GM23338 (cell line): Measurements from ENCODE around the gene ANKRD2. TPM values are rescaled to one million over a fixed set of nuclear protein-coding genes. Genes with fewer than 3 reads are reported as not detected.

Source experiments
- POLR2AphosphoS5 ChIP-seq: IDR thresholded peaks from 2 replicates; pipeline ENCODE4 v1.6.1; 2016; ENCODE audit warnings: antibody characterized with exemption, low read depth
- polyA plus RNA-seq: library from polyadenylated mRNA; unstranded; fragments of >200 nt; fragmentation: Nextera tagmentation; extraction: Ambion mirVana; gene quantifications from 2 replicates; pipeline ENCODE4 v1.2.1, GENCODE V29; 2016
- total RNA-seq: library from RNA; depleted of rRNA; stranded (reverse); fragments of >200 nt; shearing (Covaris generic); gene quantifications from 2 replicates; pipeline ENCODE4 v1.2.3, GENCODE V29; 2014
- TF ChIP-seq, protein P1 (sequence below): fragments of 250-450 bp; sonication (Bioruptor Pico); IDR thresholded peaks from 2 replicates; pipeline ENCODE4 v1.5.0; 2020; ENCODE audit warnings: mild to moderate bottlenecking, moderate library complexity
- TF ChIP-seq, protein P2 (sequence below): IDR thresholded peaks from one replicate; pipeline ENCODE4 v1.6.1; 2018; ENCODE audit warnings: antibody characterized with exemption; ENCODE audit not compliant: unreplicated experiment
- TF ChIP-seq, protein P3 (sequence below): IDR thresholded peaks from 2 replicates; pipeline ENCODE4 v1.6.1; 2016; ENCODE audit warnings: antibody characterized with exemption

Gene ANKRD2
- total and polyA plus RNA-seq, 2 experiments from 2014 or later, result not detected

DNA sequence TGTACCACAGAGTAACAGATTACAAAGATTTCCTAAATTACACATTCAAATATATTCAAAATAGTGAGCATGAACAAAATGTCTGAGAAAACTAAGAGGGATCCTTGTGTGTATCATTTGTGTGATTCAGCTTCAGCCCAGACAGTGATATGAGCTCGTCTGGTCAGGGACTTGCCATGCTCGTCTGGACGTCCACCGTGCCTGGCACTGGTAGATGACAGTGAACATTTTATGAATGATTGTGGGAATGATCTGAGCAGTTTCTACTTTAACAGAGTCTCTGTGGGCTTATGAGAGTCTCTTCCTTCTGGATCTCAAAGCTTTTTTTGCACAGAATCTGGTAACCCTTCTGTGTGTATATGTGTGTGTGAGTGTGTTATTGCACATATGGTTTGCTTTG lies 34.2 kb upstream of the ANKRD2 start (continued):
- TF ChIP-seq, protein P1, sequence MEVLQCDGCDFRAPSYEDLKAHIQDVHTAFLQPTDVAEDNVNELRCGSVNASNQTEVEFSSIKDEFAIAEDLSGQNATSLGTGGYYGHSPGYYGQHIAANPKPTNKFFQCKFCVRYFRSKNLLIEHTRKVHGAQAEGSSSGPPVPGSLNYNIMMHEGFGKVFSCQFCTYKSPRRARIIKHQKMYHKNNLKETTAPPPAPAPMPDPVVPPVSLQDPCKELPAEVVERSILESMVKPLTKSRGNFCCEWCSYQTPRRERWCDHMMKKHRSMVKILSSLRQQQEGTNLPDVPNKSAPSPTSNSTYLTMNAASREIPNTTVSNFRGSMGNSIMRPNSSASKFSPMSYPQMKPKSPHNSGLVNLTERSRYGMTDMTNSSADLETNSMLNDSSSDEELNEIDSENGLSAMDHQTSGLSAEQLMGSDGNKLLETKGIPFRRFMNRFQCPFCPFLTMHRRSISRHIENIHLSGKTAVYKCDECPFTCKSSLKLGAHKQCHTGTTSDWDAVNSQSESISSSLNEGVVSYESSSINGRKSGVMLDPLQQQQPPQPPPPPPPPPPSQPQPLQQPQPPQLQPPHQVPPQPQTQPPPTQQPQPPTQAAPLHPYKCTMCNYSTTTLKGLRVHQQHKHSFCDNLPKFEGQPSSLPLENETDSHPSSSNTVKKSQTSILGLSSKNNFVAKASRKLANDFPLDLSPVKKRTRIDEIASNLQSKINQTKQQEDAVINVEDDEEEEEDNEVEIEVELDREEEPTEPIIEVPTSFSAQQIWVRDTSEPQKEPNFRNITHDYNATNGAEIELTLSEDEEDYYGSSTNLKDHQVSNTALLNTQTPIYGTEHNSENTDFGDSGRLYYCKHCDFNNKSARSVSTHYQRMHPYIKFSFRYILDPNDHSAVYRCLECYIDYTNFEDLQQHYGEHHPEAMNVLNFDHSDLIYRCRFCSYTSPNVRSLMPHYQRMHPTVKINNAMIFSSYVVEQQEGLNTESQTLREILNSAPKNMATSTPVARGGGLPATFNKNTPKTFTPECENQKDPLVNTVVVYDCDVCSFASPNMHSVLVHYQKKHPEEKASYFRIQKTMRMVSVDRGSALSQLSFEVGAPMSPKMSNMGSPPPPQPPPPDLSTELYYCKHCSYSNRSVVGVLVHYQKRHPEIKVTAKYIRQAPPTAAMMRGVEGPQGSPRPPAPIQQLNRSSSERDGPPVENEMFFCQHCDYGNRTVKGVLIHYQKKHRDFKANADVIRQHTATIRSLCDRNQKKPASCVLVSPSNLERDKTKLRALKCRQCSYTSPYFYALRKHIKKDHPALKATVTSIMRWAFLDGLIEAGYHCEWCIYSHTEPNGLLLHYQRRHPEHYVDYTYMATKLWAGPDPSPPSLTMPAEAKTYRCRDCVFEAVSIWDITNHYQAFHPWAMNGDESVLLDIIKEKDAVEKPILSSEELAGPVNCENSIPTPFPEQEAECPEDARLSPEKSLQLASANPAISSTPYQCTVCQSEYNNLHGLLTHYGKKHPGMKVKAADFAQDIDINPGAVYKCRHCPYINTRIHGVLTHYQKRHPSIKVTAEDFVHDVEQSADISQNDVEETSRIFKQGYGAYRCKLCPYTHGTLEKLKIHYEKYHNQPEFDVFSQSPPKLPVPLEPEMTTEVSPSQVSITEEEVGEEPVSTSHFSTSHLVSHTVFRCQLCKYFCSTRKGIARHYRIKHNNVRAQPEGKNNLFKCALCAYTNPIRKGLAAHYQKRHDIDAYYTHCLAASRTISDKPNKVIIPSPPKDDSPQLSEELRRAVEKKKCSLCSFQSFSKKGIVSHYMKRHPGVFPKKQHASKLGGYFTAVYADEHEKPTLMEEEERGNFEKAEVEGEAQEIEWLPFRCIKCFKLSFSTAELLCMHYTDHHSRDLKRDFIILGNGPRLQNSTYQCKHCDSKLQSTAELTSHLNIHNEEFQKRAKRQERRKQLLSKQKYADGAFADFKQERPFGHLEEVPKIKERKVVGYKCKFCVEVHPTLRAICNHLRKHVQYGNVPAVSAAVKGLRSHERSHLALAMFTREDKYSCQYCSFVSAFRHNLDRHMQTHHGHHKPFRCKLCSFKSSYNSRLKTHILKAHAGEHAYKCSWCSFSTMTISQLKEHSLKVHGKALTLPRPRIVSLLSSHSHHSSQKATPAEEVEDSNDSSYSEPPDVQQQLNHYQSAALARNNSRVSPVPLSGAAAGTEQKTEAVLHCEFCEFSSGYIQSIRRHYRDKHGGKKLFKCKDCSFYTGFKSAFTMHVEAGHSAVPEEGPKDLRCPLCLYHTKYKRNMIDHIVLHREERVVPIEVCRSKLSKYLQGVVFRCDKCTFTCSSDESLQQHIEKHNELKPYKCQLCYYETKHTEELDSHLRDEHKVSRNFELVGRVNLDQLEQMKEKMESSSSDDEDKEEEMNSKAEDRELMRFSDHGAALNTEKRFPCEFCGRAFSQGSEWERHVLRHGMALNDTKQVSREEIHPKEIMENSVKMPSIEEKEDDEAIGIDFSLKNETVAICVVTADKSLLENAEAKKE (CRISPR knock-in tag), result no peak
- TF ChIP-seq, protein P2, sequence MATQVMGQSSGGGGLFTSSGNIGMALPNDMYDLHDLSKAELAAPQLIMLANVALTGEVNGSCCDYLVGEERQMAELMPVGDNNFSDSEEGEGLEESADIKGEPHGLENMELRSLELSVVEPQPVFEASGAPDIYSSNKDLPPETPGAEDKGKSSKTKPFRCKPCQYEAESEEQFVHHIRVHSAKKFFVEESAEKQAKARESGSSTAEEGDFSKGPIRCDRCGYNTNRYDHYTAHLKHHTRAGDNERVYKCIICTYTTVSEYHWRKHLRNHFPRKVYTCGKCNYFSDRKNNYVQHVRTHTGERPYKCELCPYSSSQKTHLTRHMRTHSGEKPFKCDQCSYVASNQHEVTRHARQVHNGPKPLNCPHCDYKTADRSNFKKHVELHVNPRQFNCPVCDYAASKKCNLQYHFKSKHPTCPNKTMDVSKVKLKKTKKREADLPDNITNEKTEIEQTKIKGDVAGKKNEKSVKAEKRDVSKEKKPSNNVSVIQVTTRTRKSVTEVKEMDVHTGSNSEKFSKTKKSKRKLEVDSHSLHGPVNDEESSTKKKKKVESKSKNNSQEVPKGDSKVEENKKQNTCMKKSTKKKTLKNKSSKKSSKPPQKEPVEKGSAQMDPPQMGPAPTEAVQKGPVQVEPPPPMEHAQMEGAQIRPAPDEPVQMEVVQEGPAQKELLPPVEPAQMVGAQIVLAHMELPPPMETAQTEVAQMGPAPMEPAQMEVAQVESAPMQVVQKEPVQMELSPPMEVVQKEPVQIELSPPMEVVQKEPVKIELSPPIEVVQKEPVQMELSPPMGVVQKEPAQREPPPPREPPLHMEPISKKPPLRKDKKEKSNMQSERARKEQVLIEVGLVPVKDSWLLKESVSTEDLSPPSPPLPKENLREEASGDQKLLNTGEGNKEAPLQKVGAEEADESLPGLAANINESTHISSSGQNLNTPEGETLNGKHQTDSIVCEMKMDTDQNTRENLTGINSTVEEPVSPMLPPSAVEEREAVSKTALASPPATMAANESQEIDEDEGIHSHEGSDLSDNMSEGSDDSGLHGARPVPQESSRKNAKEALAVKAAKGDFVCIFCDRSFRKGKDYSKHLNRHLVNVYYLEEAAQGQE, result no peak
- TF ChIP-seq POLR2AphosphoS5, result no peak
- TF ChIP-seq, protein P3, sequence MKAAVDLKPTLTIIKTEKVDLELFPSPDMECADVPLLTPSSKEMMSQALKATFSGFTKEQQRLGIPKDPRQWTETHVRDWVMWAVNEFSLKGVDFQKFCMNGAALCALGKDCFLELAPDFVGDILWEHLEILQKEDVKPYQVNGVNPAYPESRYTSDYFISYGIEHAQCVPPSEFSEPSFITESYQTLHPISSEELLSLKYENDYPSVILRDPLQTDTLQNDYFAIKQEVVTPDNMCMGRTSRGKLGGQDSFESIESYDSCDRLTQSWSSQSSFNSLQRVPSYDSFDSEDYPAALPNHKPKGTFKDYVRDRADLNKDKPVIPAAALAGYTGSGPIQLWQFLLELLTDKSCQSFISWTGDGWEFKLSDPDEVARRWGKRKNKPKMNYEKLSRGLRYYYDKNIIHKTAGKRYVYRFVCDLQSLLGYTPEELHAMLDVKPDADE, result no peak
